SK-N-SH treated with all-trans-retinoic acid at 6 μM for 48 hours (cell line): Measurements from ENCODE around the gene RADX.

ENCODE experiments used
- CREB5 ChIP-seq: fragments of 250-450 bp; sonication (Bioruptor Pico); IDR thresholded peaks from 2 replicates; pipeline ENCODE4 v1.5.1; 2020; ENCODE audit warnings: low read depth, mild to moderate bottlenecking, moderate library complexity
- GLIS3 ChIP-seq: fragments of 250-450 bp; sonication (Bioruptor Pico); IDR thresholded peaks from 2 replicates; pipeline ENCODE4 v1.5.0; 2020; ENCODE audit warnings: mild to moderate bottlenecking, moderate library complexity
- ISL1 ChIP-seq: fragments of 250-450 bp; sonication (Bioruptor Pico); IDR thresholded peaks from 2 replicates; pipeline ENCODE4 v2.1.2; 2022; ENCODE audit warnings: mild to moderate bottlenecking, moderate library complexity
- PATZ1 ChIP-seq: fragments of 250-450 bp; sonication (Bioruptor Pico); IDR thresholded peaks from 2 replicates; pipeline ENCODE4 v1.8.0; 2020; ENCODE audit warnings: mild to moderate bottlenecking, moderate library complexity, borderline replicate concordance
- TOX ChIP-seq: fragments of 250-450 bp; sonication (Bioruptor Pico); IDR thresholded peaks from 2 replicates; pipeline ENCODE4 v1.8.0; 2021; ENCODE audit warnings: mild to moderate bottlenecking, moderate library complexity, borderline replicate concordance
- TSHZ2 ChIP-seq: fragments of 250-450 bp; sonication (Bioruptor Pico); IDR thresholded peaks from 2 replicates; pipeline ENCODE4 v1.5.0; 2020; ENCODE audit warnings: mild to moderate bottlenecking, moderate library complexity
- ZC3H10 ChIP-seq: fragments of 250-450 bp; sonication (Bioruptor Pico); IDR thresholded peaks from 2 replicates; pipeline ENCODE4 v1.5.1; 2021; ENCODE audit warnings: mild to moderate bottlenecking, moderate library complexity
- ZFP3 ChIP-seq: fragments of 250-450 bp; sonication (Bioruptor Pico); IDR thresholded peaks from 2 replicates; pipeline ENCODE4 v1.5.0; 2020; ENCODE audit warnings: mild to moderate bottlenecking, moderate library complexity
- ZFP30 ChIP-seq: fragments of 450-650 bp; formaldehyde crosslinking; IDR thresholded peaks from 2 replicates; pipeline ENCODE4 v1.5.0; 2022; ENCODE audit warnings: mild to moderate bottlenecking, moderate library complexity
- ZNF70 ChIP-seq: fragments of 450-650 bp; formaldehyde crosslinking; IDR thresholded peaks from 2 replicates; pipeline ENCODE4 v1.5.0; 2020; ENCODE audit warnings: mild to moderate bottlenecking, moderate library complexity

- no peak for TF ChIP-seq ZC3H10 (CRISPR knock-in tag)
- TF ChIP-seq ZFP30 (CRISPR knock-in tag), result no peak
- TF ChIP-seq ZFP3 (CRISPR knock-in tag), result no peak
- TF ChIP-seq CREB5 (CRISPR knock-in tag), result no peak
- no peak for TF ChIP-seq TSHZ2
- TF ChIP-seq PATZ1 (CRISPR knock-in tag), result no peak
- TF ChIP-seq ZNF70 (CRISPR knock-in tag), result no peak
- TF ChIP-seq TOX (CRISPR knock-in tag), result no peak
- TF ChIP-seq ISL1, result no peak
- no peak for TF ChIP-seq GLIS3 (CRISPR knock-in tag)
Measured at GRCh38 chrX:106680716-106681115, 68.9 kb downstream of the RADX start.
